PC-9 (cell line): ENCODE measurements around the gene FAM168A. TPM values are rescaled to one million over a fixed set of nuclear protein-coding genes. Genes with fewer than 3 reads are reported as not detected.

Source experiments
- BruUV-seq: library from RNA; stranded (reverse); fragments of 400-500 nt; replicated peaks from 2 replicates; lab custom pipeline; 2021; lab: Mats Ljungman, UMichigan
- CTCF ChIA-PET: fragments of 300-600 bp; sonication (Branson Sonifier 250); formaldehyde crosslinking; loops from one replicate; lab custom pipeline; 2022; ENCODE audit warnings: antibody characterized with exemption; lab: Charles Lee
- POLR2A ChIA-PET: fragments of 300-600 bp; sonication (Branson Sonifier 250); formaldehyde crosslinking; loops from one replicate; lab custom pipeline; 2022; ENCODE audit warnings: antibody characterized with exemption; ENCODE audit not compliant: unreplicated experiment; lab: Charles Lee
- DNase-seq, 2 experiments: peaks; one replicate each; pipeline versions ENCODE4 v3.0.0 to v3.0.0-alpha.2; 2015 to 2022; ENCODE audit warnings: mixed read lengths in 1 of 2
- H2AFZ ChIP-seq: fragments of 200-600 bp; sonication (generic); 2 replicates; pipeline ENCODE4 v1.8.1; 2017; ENCODE audit warnings: antibody characterized with exemption
- H3F3A ChIP-seq: fragments of 200-600 bp; sonication (generic); 2 replicates; pipeline ENCODE4 v1.8.1; 2017; ENCODE audit warnings: antibody characterized with exemption, mild to moderate bottlenecking, low read depth; ENCODE audit not compliant: insufficient read depth
- H3K27ac ChIP-seq: fragments of 200-600 bp; sonication (generic); 2 replicates; pipeline ENCODE4 v1.6.1; 2016; ENCODE audit warnings: mixed run types
- H3K27me3 ChIP-seq: fragments of 200-600 bp; sonication (generic); 2 replicates; pipeline ENCODE4 v1.6.1; 2016; ENCODE audit warnings: low read depth, mixed run types; ENCODE audit not compliant: insufficient read depth
- H3K36me3 ChIP-seq: fragments of 200-600 bp; sonication (generic); 2 replicates; pipeline ENCODE4 v1.6.1; 2016; ENCODE audit warnings: low read depth, mixed run types
- H3K4me1 ChIP-seq: fragments of 200-600 bp; sonication (generic); replicated peaks from 2 replicates; pipeline ENCODE4 v1.6.1; 2016; ENCODE audit warnings: mixed run types; ENCODE audit not compliant: insufficient read depth
- H3K4me2 ChIP-seq: fragments of 200-600 bp; sonication (generic); 2 replicates; pipeline ENCODE4 v1.6.1; 2017; ENCODE audit warnings: mixed run types
- H3K4me3 ChIP-seq: fragments of 200-600 bp; sonication (generic); 2 replicates; pipeline ENCODE4 v1.6.1; 2016; ENCODE audit warnings: mixed run types
- H3K79me2 ChIP-seq: fragments of 200-600 bp; sonication (generic); 2 replicates; pipeline ENCODE4 v1.6.1; 2017; ENCODE audit warnings: low read depth, mixed run types
- H3K9me2 ChIP-seq: fragments of 200-600 bp; sonication (generic); 2 replicates; pipeline ENCODE4 v1.8.1; 2017; ENCODE audit warnings: mild to moderate bottlenecking; ENCODE audit not compliant: insufficient read depth
- H3K9me3 ChIP-seq: fragments of 200-600 bp; sonication (generic); 2 replicates; pipeline ENCODE4 v1.8.1; 2016; ENCODE audit warnings: low read depth; ENCODE audit not compliant: insufficient read depth
- H4K20me1 ChIP-seq: fragments of 200-600 bp; sonication (generic); 2 replicates; pipeline ENCODE4 v1.8.1; 2017; ENCODE audit not compliant: insufficient read depth
- EZH2 ChIP-seq: fragments of 200-600 bp; sonication (generic); IDR thresholded peaks from 2 replicates; pipeline ENCODE4 v1.8.0; 2017; ENCODE audit warnings: antibody characterized with exemption, low read depth
- intact Hi-C: fragments of 100-400 bp; cut with micrococcal nuclease; formaldehyde crosslinking; loops from one replicate; pipeline ENCODE4 v1.10.0; 2022; ENCODE audit not compliant: unreplicated experiment
- total RNA-seq: library from RNA; stranded (reverse); gene quantifications from 2 replicates; pipeline ENCODE4 v1.2.3, GENCODE V29; 2021
- TF ChIP-seq, protein P1 (sequence below): fragments of 200-600 bp; sonication (generic); conservative IDR thresholded peaks from 2 replicates; pipeline ENCODE4 v1.6.1; 2017; ENCODE audit warnings: mixed run types, antibody characterized with exemption, mild to moderate bottlenecking, moderate library complexity

Gene FAM168A
- total RNA-seq, 1 experiment from 2014 or later = 51.2 TPM

DNA sequence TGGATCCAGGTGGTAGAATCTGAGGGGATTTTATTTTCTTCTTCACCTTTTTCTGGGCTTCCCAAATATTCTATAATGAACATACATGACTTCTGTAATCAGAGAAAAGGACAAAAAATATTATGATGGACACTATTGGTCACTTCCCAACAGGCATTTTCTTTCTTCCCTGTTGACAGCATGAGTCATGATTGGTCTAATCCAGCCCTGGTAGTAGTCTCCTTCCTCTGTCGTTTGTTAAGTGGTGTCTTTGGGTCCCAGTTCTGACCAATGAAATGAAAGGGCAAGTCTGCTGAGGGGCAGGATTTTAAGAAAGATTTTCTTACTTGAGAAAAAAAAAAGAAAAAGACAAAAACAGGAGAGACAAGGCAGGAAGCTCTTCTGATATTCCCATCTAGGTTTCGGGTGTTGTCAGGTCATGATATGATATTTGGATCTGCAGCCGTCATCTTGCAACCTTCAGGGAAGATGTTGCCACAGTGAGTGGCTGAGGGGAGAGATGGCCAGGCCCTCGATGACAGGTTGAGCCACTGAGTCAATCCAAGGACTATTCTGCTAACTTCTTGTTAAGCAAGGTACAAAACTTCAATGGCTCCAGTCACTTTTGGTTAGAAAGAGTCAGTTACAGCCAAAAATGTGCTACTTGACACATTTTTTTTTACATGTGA, 25.1 kb upstream of the FAM168A start:
- POLR2A ChIA-PET = no interaction called here

DNA sequence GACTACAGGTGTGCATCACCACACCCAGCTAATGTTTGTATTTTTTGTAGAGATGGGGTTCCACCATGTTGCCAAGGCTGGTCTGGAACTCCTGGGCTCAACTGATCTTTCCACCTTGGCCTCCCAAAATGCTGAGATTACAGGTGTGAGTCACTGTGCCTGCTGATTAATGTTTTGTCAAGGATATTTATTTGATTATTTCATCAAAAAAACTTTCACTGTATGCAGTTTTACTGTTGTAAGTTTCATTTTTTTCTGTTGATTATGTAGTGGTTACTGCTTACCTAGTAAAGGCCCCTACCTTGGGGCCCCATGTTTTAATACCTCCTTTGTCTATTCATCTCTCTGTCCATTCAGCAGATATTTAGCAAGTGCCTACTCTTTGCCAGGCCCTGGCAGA, 16.7 kb upstream of the FAM168A start:
- TF ChIP-seq EZH2 = no peak
- Histone ChIP-seq H3K4me2 (no peak overlapping the region), H3K27ac (no peak overlapping the region), H3K9me2 (no peaks in the 10 kb centered on the region), H3K9me3 (no peaks in the 10 kb centered on the region), H2AFZ (no peak overlapping the region), H3K27me3 (no peaks in the 10 kb centered on the region), H3K36me3 (no peaks in the 10 kb centered on the region), H3K79me2 (no peaks in the 10 kb centered on the region), H4K20me1 (no peaks in the 10 kb centered on the region; the same call in 1 of the 2 replicates), H3K4me1 (no peaks in the 10 kb centered on the region), H3F3A (no peaks in the 10 kb centered on the region), H3K4me3 (no peak overlapping the region)
- POLR2A ChIA-PET = no interaction called here
- CTCF ChIA-PET = no interaction called here
- intact Hi-C loops = no loop called here
- no peak for DNase-seq
- BruUV-seq = no TSS peak

More for the DNA sequence above, 25.1 kb upstream of the FAM168A start:
- no peak overlapping the region for H2AFZ ChIP-seq
- no peaks in the 10 kb centered on the region for H3K9me3 ChIP-seq
- no peaks in the 10 kb centered on the region for H3K9me2 ChIP-seq
- H3K4me3 ChIP-seq = no peak overlapping the region
- no TSS peak for BruUV-seq
- H3K27me3 ChIP-seq = 0 out of 2 replicates have a peak, but pooled peaks cover 3% of the 10 kb centered on the region
- H3F3A ChIP-seq = no peaks in the 10 kb centered on the region
- intact Hi-C loops = no loop called here
- CTCF ChIA-PET = no interaction called here
- H3K4me2 ChIP-seq = no peak overlapping the region
- H4K20me1 ChIP-seq = no peaks in the 10 kb centered on the region
- H3K27ac ChIP-seq = no peak overlapping the region
- DNase-seq = no peak
- TF ChIP-seq EZH2 = no peak
- TF ChIP-seq, protein P1, sequence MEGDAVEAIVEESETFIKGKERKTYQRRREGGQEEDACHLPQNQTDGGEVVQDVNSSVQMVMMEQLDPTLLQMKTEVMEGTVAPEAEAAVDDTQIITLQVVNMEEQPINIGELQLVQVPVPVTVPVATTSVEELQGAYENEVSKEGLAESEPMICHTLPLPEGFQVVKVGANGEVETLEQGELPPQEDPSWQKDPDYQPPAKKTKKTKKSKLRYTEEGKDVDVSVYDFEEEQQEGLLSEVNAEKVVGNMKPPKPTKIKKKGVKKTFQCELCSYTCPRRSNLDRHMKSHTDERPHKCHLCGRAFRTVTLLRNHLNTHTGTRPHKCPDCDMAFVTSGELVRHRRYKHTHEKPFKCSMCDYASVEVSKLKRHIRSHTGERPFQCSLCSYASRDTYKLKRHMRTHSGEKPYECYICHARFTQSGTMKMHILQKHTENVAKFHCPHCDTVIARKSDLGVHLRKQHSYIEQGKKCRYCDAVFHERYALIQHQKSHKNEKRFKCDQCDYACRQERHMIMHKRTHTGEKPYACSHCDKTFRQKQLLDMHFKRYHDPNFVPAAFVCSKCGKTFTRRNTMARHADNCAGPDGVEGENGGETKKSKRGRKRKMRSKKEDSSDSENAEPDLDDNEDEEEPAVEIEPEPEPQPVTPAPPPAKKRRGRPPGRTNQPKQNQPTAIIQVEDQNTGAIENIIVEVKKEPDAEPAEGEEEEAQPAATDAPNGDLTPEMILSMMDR = no peak
- H3K79me2 ChIP-seq = no peaks in the 10 kb centered on the region
- no peaks in the 10 kb centered on the region for H3K36me3 ChIP-seq
- 0 out of 2 replicates have a peak, but pooled peaks cover 4% of the 10 kb centered on the region for H3K4me1 ChIP-seq

- Histone ChIP-seq H3K9me2 (no peaks in the 10 kb centered on the region), H3K27ac (no peak overlapping the region), H3F3A (no peaks in the 10 kb centered on the region), H3K4me1 (no peaks in the 10 kb centered on the region), H3K79me2 (no peaks in the 10 kb centered on the region), H2AFZ (no peak overlapping the region), H4K20me1 (no peaks in the 10 kb centered on the region; the same call in 1 of the 2 replicates), H3K4me3 (no peak overlapping the region), H3K4me2 (no peak overlapping the region), H3K9me3 (no peaks in the 10 kb centered on the region), H3K36me3 (no peaks in the 10 kb centered on the region), H3K27me3 (no peaks in the 10 kb centered on the region)
- DNase-seq = no peak
- intact Hi-C loops = no loop called here
- ChIA-PET CTCF (interaction anchor here (0.6 to 0.7 kb wide), 3 partner anchors 49 to 1925 kb away, joined by 3 to 5 read pairs (median 4); no protein-coding TSS in a partner anchor), POLR2A (interaction anchor here (0.6 to 0.7 kb wide), 2 partner anchors 100 to 491 kb away, joined by 4 read pairs; no protein-coding TSS in a partner anchor)
- no TSS peak for BruUV-seq
- TF ChIP-seq, protein P1 = no peak
- no peak for TF ChIP-seq EZH2
Observed at GRCh38 chr11:73612601-73613140, 14.8 kb upstream of the FAM168A start.
